ENCODE measurements around the gene NDUFS1.
"Not testable (repeated sequence)": the region's sequence is repeated elsewhere in the genome, so short reads cannot be mapped to it uniquely, and the experiment has no call there.

The NDUFS1 gene

GRCh38 chr2:206095536-206096332 lies 63.5 kb downstream of the NDUFS1 start:
- no peak for DNase-seq

GRCh38 chr2:206092297-206092696 lies 66.9 kb downstream of the NDUFS1 start:
- no peak for DNase-seq

GRCh38 chr2:206088248-206088647 lies 71.0 kb downstream of the NDUFS1 start:
- no peak for DNase-seq

- no peak for DNase-seq
Observed at GRCh38 chr2:206086716-206087350, 72.4 kb downstream of the NDUFS1 start.

GRCh38 chr2:206085742-206086445 lies 73.3 kb downstream of the NDUFS1 start, which contains the start of gene INO80D:
INO80D (minus strand) TSS chr2:206086174; CDS start chr2:206063016, 23,158 bp downstream.
- DNase-seq = peak; percentile 84

GRCh38 chr2:206084870-206085741 lies 74.1 kb downstream of the NDUFS1 start:
- DNase-seq = no peak

GRCh38 chr2:206084439-206084869 lies 74.8 kb downstream of the NDUFS1 start:
- DNase-seq = peak; percentile 43

GRCh38 chr2:206083602-206084438 lies 75.4 kb downstream of the NDUFS1 start:
- no peak for DNase-seq

GRCh38 chr2:206082298-206082843 lies 76.9 kb downstream of the NDUFS1 start:
- no peak for DNase-seq

GRCh38 chr2:206080927-206081326 lies 78.3 kb downstream of the NDUFS1 start:
- no peak for DNase-seq

- no peak for DNase-seq
Observed at GRCh38 chr2:206079699-206080465, 79.4 kb downstream of the NDUFS1 start.

GRCh38 chr2:206077879-206078278 lies 81.4 kb downstream of the NDUFS1 start:
- not testable (repeated sequence) for DNase-seq

GRCh38 chr2:206075113-206075512 lies 84.1 kb downstream of the NDUFS1 start:
- no peak for DNase-seq

- DNase-seq = no peak
Observed at GRCh38 chr2:206071807-206072206, 87.4 kb downstream of the NDUFS1 start.

GRCh38 chr2:206069417-206069816 lies 89.8 kb downstream of the NDUFS1 start:
- DNase-seq = no peak

- DNase-seq = no peak
Observed at GRCh38 chr2:206068207-206068606, 91.0 kb downstream of the NDUFS1 start.
